ENCODE results near the gene CNIH1.
A peak's percentile ranks its signal among the peaks of the same experiment; 100 is the strongest.

DNA sequence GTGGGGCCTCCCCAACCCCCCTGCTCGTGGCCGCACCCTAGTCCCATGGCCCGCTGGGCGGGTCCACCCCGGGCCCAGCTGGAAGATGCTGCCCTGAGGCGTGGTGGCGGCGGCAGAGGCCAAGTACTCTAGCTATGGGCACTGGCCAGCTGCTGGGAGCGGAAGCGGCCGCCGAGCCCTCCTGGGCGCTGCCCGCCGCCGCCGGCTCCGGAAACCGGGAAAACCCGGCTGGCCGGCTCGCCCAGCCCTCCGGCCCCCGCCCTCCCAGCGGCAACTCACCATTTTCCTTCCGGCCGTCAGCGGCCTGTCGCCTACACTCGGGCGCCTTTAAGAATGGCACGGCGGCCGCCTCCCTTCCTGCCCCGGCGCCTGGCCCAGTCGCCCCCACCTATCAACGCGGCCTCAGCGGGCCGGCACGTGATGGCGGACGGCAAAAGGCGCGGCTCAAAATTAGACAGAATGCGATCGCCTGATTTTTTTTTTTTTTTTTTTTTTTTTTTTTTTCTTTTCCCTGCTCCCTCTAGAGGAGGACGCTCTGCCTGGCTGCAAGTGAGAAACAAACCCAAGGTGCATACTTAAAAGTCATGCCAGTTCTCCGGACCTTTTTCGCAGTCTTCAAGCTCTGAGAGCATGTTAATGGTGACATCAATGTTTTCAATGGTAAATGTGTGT is 47.6 kb upstream of the CNIH1 start, which contains the start of gene GMFB:
- no peak for TF ChIP-seq EZH2 (IDR thresholded peaks at IDR 0.05; ENCODE audit: borderline replicate concordance, low read length)
- TF ChIP-seq, protein P1, sequence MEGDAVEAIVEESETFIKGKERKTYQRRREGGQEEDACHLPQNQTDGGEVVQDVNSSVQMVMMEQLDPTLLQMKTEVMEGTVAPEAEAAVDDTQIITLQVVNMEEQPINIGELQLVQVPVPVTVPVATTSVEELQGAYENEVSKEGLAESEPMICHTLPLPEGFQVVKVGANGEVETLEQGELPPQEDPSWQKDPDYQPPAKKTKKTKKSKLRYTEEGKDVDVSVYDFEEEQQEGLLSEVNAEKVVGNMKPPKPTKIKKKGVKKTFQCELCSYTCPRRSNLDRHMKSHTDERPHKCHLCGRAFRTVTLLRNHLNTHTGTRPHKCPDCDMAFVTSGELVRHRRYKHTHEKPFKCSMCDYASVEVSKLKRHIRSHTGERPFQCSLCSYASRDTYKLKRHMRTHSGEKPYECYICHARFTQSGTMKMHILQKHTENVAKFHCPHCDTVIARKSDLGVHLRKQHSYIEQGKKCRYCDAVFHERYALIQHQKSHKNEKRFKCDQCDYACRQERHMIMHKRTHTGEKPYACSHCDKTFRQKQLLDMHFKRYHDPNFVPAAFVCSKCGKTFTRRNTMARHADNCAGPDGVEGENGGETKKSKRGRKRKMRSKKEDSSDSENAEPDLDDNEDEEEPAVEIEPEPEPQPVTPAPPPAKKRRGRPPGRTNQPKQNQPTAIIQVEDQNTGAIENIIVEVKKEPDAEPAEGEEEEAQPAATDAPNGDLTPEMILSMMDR (conservative IDR thresholded peaks at IDR 0.05 in 1 of 2, IDR thresholded peaks at IDR 0.05 in 1 of 2; ENCODE audit: extremely low read depth in 1 of 2, insufficient read depth in 1 of 2, low read depth in 1 of 2, low read length in 2 of 2): peak; percentile 46 to 67
